GM18519 (cell line): Measurements from ENCODE around the gene SAP30L.

Experiments used
- ATAC-seq: cut with Tn5 transposase; IDR thresholded peaks from one replicate; pipeline ENCODE4 v1.9.1; 2021; ENCODE audit warnings: mild to moderate bottlenecking, moderate library complexity; ENCODE audit not compliant: unreplicated experiment, low FRiP score

SAP30L gene

DNA sequence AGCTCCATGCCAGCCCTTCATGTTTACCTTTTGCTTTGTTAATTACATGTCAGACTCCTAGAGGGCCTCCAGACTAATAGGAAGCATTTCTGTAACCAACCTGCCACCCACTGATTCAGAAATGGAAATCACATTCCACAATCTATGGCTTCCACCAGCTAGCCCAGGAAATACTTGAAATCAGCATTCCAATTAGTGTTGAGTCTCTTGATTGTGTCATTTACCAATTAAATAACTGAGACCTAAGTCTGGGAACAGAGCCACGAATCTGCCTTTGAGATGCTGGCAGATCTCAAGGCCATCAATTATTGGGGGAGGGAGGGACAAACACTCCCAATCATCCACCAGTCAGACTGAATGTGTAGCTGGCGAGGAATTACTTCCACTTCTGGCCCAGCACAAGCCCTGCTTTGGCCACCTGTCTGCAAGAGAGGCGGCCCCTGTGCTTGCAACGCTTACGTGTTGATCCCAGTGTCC is 27.4 kb upstream of the SAP30L start:
- ATAC-seq: no peak

DNA sequence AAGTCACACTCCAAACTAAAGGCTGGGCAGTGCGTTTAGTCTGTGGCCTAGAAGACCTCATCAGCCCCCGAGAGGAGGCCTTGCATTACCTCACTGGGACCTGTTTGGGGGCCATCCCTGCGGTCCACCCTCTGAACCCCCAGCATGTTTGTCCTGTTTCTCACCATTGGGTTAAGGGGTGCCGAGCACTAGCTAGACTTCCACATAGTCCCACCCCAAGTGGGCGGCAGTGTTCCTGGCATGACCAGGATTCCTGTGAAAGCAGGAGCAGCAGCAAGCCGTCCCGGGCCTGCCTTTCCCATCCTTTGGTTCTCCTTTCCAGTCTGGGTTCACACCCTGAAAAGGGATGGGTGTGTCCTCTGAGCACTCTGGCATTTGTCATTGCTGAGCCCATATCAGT is 26.6 kb upstream of the SAP30L start:
- ATAC-seq: no peak

DNA sequence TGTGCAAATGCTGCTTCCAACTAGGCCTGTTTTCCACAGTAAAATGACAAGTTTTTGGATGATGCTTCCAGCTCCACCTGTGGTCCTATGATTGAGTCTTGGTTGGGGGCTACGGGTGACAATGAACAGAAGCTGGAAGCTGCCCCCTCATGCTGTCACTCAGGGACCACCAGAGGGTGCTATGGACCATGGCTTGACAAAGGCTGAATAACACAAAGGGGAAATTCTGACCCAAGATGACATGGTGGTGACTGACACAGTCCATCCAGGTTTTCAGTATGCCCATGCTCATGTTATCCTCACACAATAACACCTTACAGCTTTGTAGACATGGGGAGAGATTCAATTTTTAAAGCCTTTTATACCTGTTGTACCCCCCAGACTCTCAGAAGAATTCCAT is 23.9 kb upstream of the SAP30L start:
- ATAC-seq: no peak

DNA sequence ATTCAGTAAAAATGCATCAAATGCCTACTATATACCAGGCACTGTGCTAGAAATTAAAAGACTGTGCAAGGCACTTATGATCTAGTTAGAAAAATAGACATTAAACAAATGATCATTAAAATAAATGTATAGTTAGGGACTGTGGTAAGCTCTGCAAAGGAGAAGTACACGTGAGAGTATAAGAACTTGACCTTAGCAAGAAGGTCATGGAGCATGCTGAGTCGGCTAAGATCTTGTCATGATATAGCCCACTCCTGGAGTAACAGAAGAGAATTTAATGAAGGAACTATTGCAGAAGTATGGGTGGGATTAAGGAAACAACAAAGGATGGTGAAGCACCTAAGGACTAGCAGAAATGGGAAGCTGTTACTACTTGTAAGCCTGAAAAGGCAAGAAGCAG is 23.5 kb upstream of the SAP30L start:
- no peak for ATAC-seq

DNA sequence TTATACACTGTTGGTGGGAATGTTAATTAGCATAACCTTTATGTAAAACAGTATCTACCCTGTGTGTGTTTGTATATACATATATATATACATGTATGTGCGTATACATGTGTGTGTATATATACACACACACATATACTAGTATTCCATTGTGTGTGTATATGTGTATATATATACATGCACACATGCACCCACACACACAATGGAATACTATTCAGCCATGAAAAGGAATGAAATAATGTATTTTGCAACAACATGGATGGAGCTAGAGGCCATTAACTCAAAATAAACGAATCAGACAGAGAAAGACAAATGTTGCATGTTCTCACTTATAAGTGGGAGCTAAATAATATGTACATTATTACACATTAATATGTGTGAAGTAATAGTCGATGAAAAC is 17.6 kb upstream of the SAP30L start:
- no peak for ATAC-seq

DNA sequence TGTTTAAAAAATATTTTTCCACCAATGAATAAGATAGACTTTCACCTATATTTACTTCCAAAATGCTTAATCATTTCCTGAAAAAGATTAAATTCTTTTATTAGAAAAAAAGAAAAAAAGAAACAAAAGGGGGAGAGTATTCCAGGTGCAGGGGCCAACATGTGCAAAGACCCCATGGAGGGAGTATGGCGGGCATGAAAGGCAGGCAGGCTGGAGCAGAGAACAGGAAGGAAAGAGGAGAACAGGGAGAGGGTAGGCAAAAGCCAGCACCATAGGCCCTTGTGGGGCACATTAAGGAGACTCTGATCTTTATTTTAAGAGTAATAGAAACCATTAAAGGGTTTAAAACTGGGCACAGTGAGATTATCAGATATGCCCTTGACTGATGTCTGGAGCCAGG is 16.5 kb upstream of the SAP30L start:
- no peak for ATAC-seq

DNA sequence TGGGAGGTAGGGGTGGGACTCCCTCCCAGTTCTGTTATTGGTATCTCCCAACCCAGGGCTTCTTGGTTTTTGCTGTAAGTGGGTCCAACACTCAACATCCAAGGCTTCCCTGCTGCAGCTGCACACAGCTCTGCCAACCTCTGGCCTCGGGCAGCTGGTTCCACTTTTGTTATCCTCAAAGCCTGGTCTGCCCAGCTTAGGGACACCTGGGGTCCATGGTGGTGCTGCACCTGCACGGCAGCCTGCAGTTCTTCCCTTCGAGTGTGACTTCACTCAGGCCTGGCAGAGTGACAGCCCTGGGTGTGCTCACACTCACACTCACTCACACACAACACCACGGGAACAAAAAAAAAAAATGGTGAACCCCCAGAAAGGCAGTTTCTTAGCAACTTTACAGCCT is 15.3 kb upstream of the SAP30L start:
- no peak for ATAC-seq

DNA sequence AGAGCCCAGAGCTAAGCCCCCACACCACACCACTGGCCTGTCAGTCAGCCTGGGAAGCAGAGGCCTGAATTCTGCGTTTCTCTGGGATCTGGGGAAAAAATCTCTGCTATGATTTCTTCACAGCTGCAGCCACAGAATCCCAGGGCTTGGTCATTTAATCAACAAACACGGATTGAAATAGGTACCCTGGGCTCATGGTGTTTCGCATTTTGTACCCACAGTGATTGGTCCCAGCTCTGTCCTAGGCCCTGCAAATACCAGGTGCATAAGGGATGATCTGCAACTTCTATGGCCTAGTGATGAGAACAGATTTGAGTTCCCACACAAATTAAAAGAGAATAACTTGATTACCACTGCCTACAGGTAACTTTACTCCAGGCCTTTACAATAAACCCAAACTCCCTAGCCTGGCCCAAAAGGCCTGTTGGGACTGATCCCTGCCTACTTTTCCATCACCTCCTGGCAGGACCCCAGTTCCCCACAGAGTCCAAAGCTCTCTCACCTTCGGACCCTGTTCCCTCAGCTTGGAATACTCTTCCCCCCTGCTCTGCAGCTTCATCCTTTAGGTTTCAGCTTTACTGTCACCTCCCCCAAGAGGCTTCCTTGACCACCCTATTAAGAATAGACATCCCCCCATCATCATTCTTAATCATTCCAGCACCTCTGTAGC is 14.7 kb upstream of the SAP30L start:
- no peak for ATAC-seq

DNA sequence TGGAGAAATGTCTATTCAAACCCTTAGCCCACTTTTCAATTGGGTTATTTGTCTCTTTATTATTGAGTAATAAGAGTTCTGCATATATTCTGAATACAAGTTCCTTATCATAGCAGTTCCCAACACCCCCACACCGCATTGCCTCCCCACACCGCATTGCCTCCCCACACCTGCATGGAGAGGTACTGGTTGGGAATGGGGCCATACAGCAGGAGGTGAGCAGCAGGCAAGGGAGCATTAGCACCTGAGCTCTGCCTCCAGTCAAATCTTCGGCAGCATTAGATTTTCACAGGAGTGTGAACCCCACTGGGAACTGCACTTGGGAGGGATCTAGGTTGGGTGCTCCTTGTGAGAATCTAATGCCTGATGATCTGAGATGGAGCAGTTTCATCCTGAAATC is 10.6 kb upstream of the SAP30L start:
- no peak for ATAC-seq

DNA sequence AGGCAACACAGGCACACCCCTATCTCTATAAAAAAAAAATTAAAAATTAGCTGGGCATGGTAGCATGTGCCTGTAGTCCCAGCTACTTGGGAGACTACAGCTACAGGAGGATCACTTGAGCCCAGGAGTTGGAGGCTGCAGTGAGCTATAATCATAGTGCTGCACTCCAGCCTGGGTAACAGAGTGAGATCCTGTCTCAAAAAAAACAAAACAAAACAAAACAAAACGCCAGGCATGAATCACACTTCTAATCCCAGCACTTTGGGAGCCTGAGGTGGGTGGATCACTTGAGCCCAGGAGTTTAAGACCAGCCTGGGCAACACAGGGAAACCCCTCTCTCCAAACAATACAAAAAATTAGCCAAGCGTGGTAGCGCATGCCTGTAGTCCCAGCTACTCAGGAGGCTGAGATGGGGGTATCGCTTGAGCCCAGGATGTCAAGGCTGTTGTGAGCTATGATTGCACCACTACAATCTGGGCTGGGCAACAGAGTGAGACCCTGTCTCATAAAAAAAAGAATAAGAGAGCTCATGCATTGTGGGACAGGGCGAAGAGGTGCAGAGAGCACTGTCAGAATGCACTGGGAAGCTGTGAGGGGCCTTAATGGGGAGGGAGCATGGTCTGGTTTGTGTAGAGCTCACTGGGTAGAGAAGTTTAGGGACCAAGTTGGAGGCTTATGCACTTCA is 8.4 kb upstream of the SAP30L start:
- ATAC-seq: no peak

DNA sequence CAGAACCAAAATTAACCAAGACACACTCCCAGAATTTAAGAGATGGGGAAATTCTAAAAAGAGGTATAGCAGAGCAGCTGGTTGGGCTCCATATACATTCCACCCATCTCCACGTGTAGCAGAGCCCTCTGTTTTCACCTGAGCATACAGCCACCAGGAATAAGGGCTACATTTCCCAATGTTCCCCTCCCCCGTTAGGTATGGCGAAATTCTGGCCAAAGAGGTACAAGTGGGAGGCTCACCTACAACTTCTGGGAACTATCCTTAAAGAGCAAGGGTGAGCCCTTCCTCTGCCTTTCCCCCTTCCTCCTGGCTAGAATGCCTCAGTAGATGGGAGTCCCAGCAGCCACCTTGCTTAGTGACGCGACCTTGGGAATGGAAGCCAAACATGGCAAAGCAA is 5.3 kb upstream of the SAP30L start:
- no peak for ATAC-seq

DNA sequence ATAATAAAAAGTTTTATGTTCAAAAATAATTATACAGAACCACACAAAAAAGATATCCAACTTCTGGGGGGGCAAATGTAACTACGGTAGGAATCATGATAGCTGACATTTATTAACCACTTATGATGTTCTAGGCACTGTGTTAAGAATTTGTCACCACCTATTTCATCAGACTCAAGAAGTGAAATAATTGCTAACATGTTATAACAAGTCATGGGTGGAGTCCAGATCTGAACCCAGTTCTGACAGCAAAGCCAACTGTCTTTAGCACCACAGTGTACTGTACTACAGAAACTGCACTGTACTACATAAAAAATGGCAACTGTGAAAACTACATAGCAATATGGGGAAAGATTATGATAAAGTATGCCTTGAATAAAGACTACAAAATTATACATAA is 3.0 kb upstream of the SAP30L start:
- ATAC-seq: no peak

DNA sequence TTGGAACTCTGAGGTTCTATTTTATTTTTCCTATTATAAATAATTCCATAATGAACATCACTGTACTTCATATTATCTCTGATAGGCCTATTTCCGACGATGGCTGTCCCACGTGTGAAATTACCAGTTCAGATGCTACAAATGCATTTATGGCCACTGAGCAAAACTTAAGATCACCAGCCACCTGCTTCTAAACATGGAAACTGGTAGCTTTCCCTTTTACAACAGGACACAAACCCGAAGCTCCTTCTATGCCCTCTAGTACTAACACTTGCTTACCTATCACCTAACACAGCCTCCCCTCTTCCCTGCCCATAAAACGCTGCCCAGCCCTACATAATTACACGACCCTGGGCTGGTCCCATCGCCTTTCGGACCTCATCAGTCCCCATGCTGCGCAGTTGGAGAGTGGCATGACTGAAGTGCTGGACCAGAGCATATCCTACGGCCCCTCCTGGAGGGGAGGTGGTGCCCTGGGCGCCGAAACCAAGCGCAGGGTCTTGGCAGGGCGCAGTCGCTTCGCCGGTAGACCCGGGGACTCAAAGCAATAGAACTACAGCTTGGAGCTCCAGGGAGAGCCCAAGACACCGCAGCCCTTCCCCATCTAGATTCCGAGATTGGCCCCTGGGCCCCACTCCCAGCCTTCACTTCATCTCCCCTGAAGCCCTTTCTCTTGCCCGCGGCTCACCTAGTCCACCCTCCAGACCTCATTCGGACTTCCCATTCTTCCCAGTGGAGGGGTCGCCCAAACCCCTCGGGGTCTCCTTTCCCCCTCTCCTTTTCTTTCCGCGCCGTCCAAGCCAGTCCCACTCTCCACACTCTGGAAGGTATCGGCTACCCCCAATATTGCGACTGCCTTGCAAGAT is 1.0 kb upstream of the SAP30L start:
- ATAC-seq: no peak

DNA sequence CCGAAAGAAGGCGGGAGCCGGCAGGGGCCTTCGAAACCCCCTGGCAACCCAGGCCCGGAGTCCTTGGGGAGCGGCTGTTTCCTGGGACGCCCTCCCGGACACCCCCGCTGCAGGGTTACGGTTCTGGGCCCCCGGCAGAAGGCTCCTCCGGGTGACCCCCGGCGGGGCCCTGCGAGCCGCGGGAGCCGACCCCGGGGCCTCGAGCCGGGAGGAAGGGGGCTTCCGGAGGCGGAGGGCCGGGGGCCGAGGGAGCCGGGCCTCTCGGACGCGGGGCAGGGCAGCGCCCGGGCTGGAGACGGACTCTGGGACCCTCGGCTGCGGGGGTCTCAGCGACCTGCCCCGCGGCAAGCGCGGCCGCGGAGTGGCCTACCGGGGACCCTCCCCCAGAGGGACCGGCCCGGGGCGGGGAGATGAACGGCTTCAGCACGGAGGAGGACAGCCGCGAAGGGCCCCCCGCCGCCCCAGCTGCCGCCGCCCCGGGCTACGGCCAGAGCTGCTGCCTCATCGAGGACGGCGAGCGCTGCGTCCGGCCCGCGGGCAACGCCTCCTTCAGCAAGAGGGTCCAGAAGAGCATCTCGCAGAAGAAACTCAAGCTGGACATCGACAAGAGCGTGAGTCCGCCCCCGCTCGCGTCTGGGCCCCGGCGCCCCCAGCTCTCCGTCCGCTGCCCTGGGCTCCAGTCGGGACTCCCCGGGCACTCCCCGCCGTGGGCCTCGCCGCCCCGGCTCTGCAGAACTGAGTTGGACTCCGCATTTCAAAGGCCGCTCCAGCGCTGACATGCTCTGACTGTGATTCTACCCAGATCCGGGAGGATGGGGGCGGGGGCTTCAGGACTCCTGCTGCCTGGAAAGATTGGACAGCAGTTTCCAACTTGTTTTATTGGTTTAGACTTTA is 645 bp downstream of the SAP30L start:
- ATAC-seq: no peak

DNA sequence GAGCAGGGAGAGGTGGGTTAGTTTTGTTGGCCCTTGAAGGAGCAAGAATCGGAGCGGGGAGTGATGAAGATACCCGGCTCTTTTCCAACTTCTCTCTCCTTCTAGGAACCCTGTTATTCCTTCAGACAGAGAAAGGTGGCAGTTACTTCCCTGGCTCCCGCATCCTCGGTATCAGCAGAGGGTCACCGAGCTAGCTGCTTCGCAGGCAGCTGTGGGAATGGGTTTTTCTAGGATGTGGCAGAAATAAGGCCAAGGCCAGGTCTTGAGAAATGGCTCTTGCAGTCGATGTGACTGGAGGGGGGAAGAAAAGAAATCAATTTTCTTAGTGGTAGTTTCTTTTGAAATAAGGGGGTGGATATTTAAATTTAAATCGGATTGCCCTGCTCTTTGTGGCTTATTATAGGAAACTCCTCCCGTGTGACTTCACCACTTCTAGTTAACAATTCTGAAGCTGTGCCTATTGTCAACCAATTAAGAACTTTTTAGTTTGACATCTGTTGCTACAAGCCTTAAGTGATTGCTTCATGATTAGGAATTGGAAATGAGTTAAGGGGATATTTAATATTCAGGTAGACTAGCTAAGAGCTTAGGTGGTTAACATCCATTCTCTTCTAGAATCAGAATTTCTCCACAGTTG is 1.4 kb downstream of the SAP30L start:
- no peak for ATAC-seq

DNA sequence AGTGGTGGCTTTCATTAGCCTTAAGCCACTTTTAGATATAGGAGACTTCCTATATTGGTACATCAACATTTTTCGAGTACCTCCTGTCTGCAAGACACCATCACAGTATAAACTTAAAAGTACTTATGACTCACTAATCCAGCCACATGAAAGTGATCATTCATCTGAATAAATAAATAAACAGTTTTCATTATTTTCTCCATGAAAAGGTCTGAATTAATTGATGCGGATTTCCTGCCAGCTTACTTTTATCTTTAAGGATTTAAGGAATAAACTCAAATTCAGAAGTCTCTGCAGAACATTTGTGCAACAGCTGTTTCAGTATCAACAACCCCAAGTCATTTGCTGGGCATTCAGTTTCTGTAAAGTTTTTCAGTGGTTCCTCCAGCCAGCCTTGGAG is 4.0 kb downstream of the SAP30L start:
- no peak for ATAC-seq

DNA sequence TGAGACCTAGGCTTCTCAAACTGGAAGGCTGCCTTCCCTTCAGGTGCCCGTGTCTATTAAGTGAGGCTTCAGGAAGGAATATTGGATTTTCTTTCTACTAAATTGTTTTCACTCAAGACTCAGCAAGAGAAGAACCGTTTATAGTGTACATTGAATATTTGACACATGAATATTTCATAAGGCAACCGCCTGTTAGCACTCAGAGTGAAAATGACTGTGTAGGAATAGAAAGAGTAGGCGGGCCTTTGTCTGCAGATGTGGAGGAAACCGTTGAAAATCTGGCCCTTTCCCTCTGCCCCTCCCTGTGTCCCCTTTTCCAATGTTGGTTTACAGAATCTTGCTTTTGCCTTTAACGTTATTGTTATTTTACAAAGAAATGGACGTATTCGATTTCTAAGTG is 6.2 kb downstream of the SAP30L start:
- no peak for ATAC-seq

DNA sequence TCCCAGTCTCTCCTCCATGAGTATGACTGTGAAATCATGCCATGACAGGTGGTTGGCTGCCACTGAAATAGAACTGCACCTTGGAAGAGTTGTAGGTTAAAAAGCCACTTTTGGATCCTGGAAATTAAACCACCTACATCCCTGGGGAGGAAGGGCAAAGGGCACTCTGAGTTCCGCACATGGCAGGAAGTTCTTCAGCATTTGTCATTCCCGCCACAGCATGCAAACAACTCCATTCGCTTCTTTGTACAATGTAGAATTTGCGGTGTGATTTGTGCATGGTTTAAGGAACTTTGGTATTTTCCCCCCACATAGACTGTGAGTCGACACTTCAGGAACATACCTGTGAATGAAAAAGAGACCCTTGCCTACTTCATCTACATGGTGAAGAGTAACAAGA is 9.8 kb downstream of the SAP30L start:
- no peak for ATAC-seq

DNA sequence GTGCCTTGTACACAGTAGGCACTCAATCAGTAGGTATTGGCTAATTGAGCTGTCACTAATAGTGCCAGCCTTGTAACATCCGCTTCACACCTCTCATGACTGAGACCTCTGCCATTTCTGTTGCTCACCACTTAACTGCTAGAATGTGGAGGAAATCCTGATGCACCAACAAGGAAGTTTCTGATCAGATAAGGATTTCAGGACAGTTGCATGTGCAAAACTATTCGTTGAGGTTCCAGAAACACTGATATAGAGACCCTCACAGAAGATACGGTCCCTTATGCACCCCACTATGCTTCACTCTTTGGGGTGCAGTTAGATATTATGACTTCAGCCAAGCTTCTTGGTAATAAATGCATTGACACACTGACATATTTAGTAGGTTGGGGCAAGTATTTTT is 10.7 kb downstream of the SAP30L start:
- no peak for ATAC-seq

DNA sequence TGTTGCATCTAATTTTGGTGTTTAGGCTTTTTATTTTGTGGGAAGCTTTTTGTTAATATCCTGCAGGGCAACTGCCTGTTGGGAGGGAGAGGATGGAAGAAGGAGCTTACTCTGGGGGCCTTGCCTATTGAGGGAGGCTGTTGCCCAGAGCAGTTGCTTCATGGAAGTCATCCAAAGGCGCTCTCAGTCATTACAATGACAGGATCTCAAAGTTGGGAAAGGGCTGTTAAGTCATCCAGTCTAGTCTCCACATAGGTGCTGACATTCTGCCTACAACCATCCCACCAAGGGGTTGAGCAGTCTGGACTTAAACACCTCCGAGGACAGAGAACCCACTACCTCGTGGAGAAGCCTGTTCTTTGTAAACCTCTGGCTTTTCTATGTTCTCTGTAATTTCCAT is 13.2 kb downstream of the SAP30L start:
- ATAC-seq: no peak
